Measurements from ENCODE around the gene SNRNP35. TPM values are rescaled to one million over a fixed set of nuclear protein-coding genes. Genes with fewer than 3 reads are reported as not detected.
"Not testable (repeated sequence)": the region's sequence is repeated elsewhere in the genome, so short reads cannot be mapped to it uniquely, and the experiment has no call there.

Gene SNRNP35
- total RNA-seq, 1 experiment from 2014 or later = 8.2 TPM

DNA sequence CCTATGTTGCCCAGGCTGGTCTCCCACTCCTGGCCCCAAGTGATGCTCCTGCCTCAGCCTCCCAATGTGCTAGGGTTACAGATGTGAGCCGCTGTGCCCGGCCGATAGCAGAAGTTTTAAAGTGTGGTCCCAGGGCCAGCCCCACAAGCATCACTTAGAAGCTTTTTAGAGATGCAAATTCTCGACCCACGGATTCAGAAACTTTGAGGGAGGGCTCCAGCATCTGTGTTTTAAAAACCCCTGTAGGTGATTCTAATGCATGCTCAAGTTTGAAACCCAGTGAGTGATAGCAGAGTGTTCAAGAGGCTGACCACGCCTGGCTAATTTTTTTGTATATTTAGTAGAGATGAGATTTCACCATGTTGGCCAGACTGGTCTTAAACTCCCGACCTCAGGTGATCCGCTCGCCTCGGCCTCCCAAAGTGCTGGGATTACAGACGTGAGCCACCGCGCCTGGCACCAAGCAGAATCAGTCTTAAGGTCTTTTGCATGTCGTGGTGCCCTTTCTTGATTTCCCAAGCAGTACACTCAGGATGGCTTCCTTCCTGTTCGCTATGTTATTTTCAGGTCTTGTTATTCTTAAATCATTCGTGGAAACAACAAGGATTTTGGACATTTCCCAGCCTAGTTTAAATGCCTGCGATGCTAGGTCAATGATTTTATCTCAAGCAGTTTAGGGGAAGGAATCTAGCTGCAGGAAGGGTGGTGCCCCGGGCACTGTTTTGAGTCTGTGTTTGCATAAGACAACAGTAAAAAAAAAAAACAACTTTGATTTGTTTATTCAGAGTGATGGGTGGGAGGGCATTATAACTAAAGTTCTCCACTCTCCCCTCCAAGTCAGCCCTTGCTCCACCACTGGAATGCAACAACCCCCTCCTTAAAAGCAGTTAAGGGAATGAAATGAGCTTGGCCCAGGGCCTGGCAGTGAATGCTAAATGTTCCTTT is 12.3 kb upstream of the SNRNP35 start:
- in situ Hi-C loops (cut with HindIII; ENCODE audit: low pct_unique_long_range_greater_than_20kb, low sequenced_read_pairs) = no loop called here
- DNase-seq (ENCODE audit: low read depth) = no peak

DNA sequence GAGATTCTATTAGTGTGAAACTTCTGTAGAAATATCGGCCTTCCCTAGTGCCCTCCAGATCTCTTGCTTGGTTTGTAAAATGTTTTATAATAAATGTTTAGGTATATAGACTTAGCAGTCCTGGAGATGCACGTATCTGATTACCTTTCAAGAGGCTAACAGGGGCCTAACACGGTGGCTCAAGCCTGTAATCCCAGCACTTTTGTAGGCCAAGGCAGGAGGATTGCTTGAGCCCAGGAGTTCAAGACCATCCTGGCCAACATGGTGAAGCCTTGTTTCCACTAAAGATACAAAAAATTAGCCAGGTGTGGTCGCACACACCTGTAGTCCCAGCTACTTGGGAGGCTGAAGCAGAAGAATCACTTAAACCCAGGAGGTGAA is 11.6 kb upstream of the SNRNP35 start:
- DNase-seq (ENCODE audit: low read depth) = no peak
- in situ Hi-C loops (cut with HindIII; ENCODE audit: low pct_unique_long_range_greater_than_20kb, low sequenced_read_pairs) = no loop called here

DNA sequence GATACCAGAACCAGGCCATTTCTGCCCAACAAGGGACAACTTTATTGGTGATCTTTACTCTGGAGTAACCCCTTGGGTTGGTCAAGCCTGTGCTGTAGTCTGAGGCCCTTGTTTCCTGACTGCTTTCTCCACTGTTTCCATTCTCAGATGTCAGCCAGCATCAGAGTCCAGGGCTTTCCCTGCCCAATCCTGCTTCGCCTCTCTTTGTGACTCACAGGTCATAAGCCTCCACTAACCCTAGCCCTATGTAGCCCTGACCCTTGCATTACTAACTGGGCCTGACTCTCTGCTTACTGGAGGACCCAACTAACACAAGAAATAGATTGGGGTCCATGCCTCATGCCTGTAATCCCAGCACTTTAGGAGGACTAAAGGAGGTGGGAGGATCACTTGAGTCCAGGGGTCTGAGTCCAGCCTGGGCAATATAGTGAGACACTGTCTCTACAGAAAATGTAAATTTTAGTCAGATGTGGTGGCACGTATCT is 8.6 kb upstream of the SNRNP35 start:
- no peak for DNase-seq (ENCODE audit: low read depth)
- in situ Hi-C loops (cut with HindIII; ENCODE audit: low pct_unique_long_range_greater_than_20kb, low sequenced_read_pairs) = no loop called here

DNA sequence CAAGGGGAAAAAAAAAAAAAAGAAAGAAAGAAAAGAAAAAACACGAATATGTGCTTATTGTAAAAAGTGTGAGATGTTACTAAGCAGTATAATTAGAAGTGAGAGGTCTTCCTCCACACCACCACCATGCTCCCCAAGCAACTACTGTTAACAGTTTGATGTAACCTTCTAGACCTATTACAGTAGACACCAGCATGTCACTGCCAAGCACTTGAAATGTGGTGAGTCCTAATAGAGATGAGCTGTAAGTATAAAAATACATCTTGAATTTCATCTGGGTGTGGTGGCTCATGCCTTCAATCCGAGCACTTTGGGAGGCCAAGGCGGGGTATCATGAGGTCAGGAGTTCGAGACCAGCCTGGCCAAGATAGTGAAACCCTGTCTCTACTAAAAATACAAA is 8.1 kb upstream of the SNRNP35 start:
- no peak for DNase-seq (ENCODE audit: low read depth)
- in situ Hi-C loops (cut with HindIII; ENCODE audit: low pct_unique_long_range_greater_than_20kb, low sequenced_read_pairs) = no loop called here

DNA sequence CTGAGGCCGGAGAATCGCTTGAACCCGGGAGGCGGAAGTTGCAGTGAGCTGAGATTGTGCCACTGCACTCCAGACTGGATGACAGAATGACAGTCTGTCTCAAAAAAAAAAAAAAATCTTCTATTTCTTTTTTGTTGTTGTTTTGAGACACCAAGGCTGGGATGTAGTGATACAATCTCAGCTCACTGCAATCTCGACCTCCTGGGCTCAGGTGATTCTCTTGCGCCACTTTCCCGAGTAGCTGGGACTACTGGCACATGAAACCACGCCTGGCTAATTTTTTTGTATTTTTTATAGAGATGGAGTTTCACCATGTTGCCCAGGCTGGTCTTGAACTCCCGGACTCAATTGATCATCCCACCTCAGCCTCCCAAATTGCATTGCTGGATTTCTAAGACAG is 7.3 kb upstream of the SNRNP35 start:
- in situ Hi-C loops (cut with HindIII; ENCODE audit: low pct_unique_long_range_greater_than_20kb, low sequenced_read_pairs) = no loop called here

DNA sequence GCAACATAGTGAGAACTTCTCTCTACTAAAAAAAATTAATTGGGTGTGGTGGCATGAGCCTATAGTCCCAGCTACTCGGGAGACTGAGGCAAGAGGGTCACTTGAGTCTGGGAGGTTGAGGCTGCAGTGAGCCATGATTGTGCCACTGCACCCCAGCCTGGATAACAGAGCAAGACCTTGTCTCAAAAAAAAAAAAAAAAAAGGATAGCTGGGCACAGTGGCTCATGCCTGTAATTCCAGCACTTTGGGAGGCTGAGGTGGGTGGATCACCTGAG is 5.7 kb upstream of the SNRNP35 start:
- in situ Hi-C loops (cut with HindIII; ENCODE audit: low pct_unique_long_range_greater_than_20kb, low sequenced_read_pairs); DNase-seq (ENCODE audit: low read depth): not testable (repeated sequence)

More for the DNA sequence above, 7.3 kb upstream of the SNRNP35 start:
- no peak for DNase-seq (ENCODE audit: low read depth)

DNA sequence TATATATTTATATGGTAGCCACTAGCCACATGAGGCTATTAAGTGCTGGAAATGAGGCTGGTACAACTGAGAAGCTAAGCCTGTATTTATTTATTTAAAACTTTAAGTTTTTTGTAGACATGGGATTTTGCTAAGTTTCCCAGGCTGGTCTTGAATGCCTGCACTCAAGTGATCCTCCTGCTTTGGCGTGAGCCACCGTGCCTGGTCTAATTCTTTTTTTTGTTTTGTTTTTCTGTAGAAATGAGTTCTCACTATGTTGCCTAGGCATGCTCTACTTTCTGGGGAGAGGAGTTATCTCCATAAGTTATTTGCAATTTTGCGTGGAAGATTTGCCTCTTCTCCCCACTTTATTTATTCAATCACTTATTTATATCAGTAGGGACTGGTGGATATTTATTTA is 4.8 kb upstream of the SNRNP35 start:
- DNase-seq (ENCODE audit: low read depth) = no peak
- in situ Hi-C loops (cut with HindIII; ENCODE audit: low pct_unique_long_range_greater_than_20kb, low sequenced_read_pairs) = no loop called here

DNA sequence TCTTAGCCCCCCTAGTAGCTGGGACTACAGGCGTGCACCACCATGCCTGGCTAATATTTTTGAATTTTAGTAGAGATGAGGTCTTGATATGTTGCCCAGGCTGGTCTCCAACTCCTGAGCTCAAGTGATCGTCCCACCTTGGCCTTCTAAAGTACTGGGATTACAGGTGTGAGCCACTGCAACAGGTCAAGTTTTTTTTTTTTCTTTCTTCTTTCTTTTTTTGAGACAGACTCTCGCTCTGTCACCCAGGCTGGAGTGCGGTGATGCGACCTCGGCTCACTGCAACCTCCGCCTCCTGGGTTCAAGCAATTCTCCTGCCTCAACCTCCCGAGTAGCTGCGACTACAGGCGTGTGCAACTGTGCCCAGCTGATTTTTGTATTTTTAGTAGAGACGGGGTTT is 5.2 kb downstream of the SNRNP35 start:
- in situ Hi-C loops (cut with HindIII; ENCODE audit: low pct_unique_long_range_greater_than_20kb, low sequenced_read_pairs); DNase-seq (ENCODE audit: low read depth): not testable (repeated sequence)

DNA sequence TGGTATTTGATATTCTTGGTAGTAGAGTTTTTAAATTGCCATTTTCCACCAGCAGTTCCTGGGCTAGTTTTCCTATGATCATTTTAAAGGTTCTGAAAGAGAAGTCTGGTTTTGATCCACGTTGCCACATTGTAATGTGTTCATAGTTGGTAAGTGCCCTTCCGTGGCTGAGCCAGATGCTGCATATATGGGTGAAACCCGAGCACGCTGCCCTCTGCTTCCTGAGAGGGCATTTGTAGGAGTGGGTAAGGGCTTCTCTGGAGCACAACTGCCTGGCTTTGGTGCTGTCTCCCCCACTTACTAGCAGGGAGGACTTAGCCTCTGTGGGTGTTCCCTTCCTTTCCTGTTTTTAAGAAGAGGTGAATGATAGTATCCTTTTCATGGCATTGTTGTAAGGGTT is 7.1 kb downstream of the SNRNP35 start:
- DNase-seq (ENCODE audit: low read depth) = no peak
- in situ Hi-C loops (cut with HindIII; ENCODE audit: low pct_unique_long_range_greater_than_20kb, low sequenced_read_pairs) = no loop called here

DNA sequence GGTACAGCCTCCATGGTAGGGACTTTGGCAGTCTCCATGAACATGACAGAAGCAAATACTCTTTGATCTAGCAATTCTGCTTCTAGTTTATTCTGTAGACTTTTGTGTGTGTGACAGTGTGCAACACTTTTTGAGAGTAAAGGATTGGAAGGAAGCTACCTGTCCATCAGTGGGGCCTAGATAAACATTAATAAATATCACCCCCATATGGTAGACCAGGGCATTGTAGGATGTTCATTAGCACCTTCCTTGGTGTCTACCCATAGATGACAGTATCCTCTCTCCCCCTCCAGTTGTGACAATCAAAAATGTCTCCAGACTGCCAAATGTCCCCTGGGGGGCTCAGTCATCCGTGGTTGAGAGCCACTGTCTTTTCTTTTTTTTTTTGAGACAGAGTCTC is 10.8 kb downstream of the SNRNP35 start:
- in situ Hi-C loops (cut with HindIII; ENCODE audit: low pct_unique_long_range_greater_than_20kb, low sequenced_read_pairs) = no loop called here
- no peak for DNase-seq (ENCODE audit: low read depth)

DNA sequence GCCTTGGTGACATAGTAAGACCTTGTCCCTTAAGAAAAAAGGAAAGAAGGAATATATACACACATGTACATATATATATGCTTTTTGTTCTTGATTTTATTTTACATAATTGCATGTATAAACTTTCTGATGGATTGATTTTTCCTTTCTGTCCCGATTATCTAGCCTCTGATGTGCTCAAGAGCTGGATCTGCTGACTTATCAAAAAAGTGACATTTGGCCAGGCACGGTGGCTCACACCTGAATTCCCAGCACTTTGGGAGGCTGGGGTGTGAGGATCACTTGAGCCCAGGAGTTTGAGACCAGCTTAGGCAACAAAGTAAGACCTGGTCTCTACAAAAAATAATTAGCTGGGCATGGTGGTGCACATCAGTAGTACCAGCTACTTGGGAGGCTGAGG is 12.0 kb downstream of the SNRNP35 start:
- in situ Hi-C loops (cut with HindIII; ENCODE audit: low pct_unique_long_range_greater_than_20kb, low sequenced_read_pairs) = no loop called here

DNA sequence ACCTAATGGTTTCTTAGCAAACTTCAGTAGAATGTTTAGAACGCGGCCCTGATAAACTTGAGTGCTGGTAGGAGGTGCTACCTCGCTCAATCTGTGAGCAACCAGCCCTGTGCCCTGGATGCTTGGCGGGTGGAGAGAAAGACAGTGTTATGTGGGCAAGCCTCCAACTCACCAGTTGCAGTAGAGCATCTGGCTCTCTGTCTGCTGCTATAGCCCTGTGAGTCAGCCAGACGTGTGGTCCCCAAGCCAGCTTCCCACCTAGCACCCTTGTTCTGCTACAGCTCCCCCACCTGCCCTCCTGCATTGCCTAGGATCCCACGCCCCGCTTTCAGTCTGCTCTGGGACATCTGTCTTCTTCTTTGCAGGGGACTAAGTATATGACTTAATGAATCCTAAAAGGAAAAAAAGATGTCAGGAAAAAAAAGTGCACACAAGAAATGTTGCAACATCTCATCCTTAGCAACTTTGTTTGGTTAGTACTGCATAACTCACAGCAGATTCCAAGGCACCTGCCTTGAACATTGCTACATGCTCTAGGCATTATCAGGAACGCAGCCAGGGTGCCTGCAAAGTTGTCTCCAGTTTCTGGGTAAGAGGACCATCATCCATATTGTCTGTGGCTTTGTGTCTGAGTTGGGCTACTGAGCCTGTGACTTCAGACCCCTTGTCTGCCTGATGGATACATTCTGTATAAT is 13.6 kb downstream of the SNRNP35 start:
- in situ Hi-C loops (cut with HindIII; ENCODE audit: low pct_unique_long_range_greater_than_20kb, low sequenced_read_pairs) = no loop called here
- DNase-seq (ENCODE audit: low read depth) = no peak

More for the DNA sequence above, 12.0 kb downstream of the SNRNP35 start:
- DNase-seq (ENCODE audit: low read depth) = no peak

DNA sequence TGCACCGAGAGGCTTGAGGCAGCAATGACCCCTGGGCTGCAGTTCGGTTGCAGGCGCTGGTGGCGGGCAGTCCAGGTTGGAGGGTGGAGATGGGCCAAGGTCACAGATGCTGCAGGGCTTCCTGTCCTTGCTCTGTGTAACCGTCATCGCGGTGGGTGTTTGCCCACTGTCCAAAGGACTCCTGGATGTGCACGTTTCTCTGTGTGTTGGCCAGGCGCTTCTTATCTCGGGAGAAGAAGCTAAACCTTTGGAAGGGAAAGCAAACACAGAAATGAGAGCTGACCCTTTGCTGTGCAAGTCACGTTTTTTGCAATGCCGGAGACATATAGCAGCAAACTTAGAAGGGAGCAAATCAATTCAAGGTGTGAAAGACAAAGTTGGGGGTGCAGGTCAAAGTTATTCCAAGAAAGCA is 14.5 kb downstream of the SNRNP35 start:
- no peak for DNase-seq (ENCODE audit: low read depth)
- in situ Hi-C loops (cut with HindIII; ENCODE audit: low pct_unique_long_range_greater_than_20kb, low sequenced_read_pairs) = no loop called here

DNA sequence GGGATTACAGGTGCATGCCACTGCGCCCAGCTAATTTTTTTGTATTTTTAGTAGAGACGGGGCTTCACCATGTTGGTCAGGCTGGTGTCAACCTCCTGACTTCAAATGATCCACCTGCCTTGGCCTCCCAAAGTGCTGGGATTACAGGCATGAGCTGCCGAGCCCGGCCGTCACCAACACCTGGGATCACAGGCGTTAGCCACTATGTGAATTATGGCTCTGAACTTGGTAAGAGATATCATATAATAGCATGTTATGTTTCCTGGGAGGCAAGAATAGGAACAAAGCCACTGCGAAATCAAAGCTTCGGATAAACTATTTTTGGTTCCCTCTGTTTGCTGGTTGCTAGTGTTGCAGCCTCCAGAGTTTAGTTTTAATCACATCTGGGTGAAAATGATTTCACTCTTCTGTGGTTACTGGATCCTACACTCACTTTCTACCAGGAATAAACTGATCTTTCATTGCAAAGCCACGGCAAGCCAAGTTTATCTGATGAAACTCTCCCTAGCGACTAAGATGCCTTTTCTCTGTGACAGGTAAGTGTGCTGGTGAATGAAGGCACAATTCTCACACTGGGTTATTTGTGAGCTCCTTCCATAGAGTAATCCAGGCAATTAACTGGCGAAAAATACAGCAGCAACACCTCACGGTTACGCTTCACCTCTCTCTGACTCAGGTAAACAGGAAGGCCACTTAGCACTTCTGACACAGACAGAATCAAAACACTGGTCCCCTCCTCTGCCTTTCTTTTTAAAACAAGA is 16.7 kb downstream of the SNRNP35 start:
- in situ Hi-C loops (cut with HindIII; ENCODE audit: low pct_unique_long_range_greater_than_20kb, low sequenced_read_pairs) = no loop called here
- peak; percentile 65 for DNase-seq (ENCODE audit: low read depth)

DNA sequence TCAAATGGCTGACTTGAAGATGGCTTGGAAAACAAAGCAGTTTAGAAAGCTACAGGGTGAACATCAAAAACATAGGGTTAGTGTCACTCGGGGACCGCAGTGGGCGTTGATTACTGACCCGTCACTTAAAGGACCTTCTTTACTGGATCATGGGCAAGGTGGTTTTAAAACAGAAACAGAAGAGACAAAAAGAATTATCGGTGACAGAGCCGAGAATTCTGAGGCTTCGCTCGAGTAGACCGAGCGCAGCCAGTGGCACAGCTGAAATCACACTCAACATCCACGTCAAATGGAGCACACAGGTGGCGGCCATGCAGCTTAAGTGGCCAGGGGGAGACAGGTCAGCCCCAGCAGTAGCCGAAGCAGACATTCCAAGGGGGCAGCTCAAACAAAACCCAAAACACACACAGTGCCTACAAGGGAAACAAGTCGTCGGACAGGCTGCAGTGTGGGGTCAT is 17.3 kb downstream of the SNRNP35 start:
- no peak for DNase-seq (ENCODE audit: low read depth)
- in situ Hi-C loops (cut with HindIII; ENCODE audit: low pct_unique_long_range_greater_than_20kb, low sequenced_read_pairs) = no loop called here

DNA sequence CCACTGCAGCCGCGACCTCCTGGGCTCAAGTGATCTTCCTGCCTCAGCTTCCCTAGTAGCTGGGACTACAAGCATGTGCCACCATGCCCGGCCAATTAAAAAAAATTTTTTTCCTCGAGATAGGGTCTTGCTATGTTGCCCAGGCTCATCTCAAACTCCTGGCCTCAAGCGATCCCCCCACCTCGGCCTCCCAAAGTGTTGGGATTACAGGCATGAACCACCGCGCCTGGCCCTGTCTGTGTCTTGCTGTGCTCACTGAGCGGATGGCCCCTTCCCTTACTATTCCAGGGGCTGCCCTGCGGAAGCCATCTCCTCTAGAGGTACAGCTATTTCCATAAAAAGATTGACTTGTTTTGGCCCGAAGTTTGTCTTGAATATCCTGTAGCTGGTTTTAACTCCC is 20.1 kb downstream of the SNRNP35 start:
- in situ Hi-C loops (cut with HindIII; ENCODE audit: low pct_unique_long_range_greater_than_20kb, low sequenced_read_pairs) = no loop called here
- DNase-seq (ENCODE audit: low read depth) = no peak

DNA sequence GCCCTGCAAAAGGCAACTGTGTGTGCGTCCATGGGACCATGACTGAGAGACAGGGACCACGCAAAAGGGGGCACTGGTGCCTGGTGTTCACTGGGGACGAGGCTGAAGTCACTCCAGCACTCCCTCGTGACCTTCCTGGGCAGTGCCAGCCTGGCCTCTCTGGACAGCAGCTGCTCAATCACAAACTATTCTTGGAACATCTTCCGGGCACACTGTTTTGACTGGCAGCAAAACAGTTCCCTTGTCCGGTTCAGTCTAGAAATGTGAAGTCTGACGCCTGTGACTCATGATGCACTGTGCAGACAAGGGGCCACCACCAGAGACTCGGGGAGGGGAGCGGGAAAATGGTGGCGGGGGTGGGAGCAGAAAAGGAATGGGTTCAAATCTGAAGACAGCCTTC is 20.8 kb downstream of the SNRNP35 start:
- in situ Hi-C loops (cut with HindIII; ENCODE audit: low pct_unique_long_range_greater_than_20kb, low sequenced_read_pairs) = no loop called here
- DNase-seq (ENCODE audit: low read depth) = peak; percentile 72

DNA sequence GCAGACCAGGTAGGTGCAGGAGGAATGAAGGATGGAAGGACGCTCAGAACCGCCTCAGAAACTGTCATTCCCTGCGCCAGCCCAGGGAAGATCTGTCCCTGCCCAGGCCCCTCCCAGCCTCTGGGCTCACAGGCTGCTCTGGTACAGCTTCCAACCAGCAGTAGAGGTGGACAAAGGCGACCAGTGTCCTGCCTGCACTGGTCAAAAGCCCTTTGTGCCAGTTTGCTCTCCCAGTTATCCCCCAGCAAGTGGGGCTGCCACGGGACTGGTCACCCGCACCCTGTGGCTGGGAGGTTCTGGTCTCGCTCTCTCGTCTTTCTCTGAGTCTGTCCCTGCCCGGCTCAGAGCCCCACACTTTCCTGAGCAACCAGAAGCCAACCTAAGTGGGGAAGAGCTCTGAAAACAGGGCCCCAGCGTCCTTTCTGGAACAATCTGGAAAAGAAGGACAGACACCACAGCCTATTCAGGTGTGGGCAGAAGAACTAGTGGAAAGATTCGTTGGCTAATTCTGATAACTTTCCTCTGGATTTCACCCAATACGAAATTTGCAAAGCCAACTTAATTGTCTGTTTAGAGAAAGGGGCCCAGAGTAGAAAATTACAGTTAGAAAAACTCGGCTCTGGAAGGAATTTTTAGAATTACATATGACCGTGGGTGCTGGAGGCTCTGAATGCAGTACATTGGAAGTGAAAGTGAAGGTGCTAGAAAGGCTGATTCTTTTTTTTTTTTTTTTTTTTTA is 21.7 kb downstream of the SNRNP35 start:
- in situ Hi-C loops (cut with HindIII; ENCODE audit: low pct_unique_long_range_greater_than_20kb, low sequenced_read_pairs) = no loop called here
- DNase-seq (ENCODE audit: low read depth) = no peak

Measured in Caki2 (cell line).